Subcutaneous abdominal adipose tissue (tissue), 5 donors: Measurements from ENCODE around the gene FATE1.
A peak's percentile ranks its signal among the peaks of the same experiment; 100 is the strongest.
"Not testable (repeated sequence)": the region's sequence is repeated elsewhere in the genome, so short reads cannot be mapped to it uniquely, and the experiment has no call there.

Experiments used
- H3K27ac ChIP-seq: one replicate; pipeline ENCODE4 v1.7.0; 2013; ENCODE audit warnings: low read depth, mild to moderate bottlenecking, inconsistent platforms, low read length, moderate library complexity
- H3K27me3 ChIP-seq, 5 donors: one replicate each; pipeline ENCODE4 v1.7.0; 2013; ENCODE audit warnings: low read length in 5 of 5, inconsistent platforms in 1 of 5; ENCODE audit not compliant: control insufficient read depth in 5 of 5, insufficient read depth in 4 of 5
- H3K36me3 ChIP-seq, 5 donors: one replicate each; pipeline ENCODE4 v1.7.0; 2013; ENCODE audit warnings: low read length in 5 of 5; ENCODE audit not compliant: control insufficient read depth in 5 of 5, insufficient read depth in 5 of 5
- H3K4me1 ChIP-seq, 5 donors: one replicate each; pipeline ENCODE4 v1.7.0; 2013; ENCODE audit warnings: low read length in 5 of 5, mild to moderate bottlenecking in 3 of 5, moderate library complexity in 1 of 5; ENCODE audit not compliant: control insufficient read depth in 5 of 5, insufficient read depth in 5 of 5
- H3K4me3 ChIP-seq, 5 donors: one replicate each; pipeline ENCODE4 v1.7.0; 2013; ENCODE audit warnings: low read length in 5 of 5, low read depth in 1 of 5
- H3K9ac ChIP-seq, 5 donors: one replicate each; pipeline ENCODE4 v1.7.0; 2013; ENCODE audit warnings: low read length in 5 of 5, mild to moderate bottlenecking in 4 of 5, moderate library complexity in 3 of 5
- H3K9me3 ChIP-seq, 5 donors: one replicate each; pipeline ENCODE4 v1.7.0; 2013; ENCODE audit warnings: low read length in 5 of 5; ENCODE audit not compliant: control insufficient read depth in 5 of 5
- donor health status: healthy.
- donor health status: healthy.
- donor health status: healthy.
- donor health status: healthy.
- donor health status: healthy.

Gene FATE1

DNA sequence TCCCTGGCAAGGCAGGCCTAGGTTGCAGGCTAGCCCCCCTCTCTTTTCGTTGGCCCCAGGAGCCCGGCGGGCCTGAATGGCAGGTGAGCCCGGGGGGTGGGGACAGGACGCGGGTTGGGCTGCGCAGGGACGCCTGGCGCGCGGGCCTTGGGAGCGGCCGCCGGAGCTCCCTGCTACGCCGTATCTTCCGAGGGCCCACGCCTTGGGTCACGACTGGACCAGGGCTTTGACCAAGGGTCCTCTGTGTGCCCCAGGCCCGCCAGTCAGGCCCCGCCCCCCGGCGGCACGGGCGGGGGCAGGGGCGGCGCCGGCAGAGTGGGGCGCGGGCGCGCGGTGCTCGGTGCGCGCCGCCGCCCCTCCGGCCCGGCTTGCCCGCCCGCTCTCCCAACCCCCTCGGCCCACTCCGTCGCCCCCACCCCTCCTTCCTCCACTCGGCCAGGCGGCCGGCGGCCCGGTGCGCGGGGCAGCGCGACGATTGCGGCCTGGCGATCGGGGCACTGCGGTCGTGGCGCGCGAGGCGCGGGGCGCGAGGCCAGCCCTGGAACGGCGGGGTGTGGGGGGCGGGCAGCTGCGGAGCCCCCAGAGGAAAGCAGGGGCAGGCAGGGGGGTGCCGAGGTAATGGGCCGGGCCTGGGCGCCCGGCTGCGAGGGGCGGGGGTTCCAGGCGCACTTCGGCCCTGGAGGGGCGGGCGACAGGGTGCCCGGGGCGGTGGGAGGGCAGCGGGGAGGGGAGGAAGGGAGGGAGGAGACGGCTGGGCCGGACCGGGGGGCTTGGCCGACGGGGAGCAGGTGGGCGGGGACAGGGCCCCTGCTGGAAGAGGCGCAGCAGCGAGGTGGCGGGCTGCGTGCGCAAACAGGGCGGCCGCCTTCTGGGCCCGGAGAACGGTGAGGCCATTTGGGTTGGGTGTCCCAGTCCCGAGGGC is 20.9 kb upstream of the FATE1 start, which contains the start of gene PRRG3:
Gene PRRG3 (plus strand): TSS at position 798 of the 922 bp plus-strand sequence. CDS start 3,357 bp downstream, outside the sequence.
- no peaks in the 10 kb centered on the region for H3K9me3 ChIP-seq
- peaks cover 0 to 7% (median 0%) of the 10 kb centered on the region in 5 donors for H3K4me1 ChIP-seq
- no peaks in the 10 kb centered on the region for H3K36me3 ChIP-seq
- peaks cover 9 to 28% (median 19%) of the 10 kb centered on the region in 5 donors for H3K27me3 ChIP-seq
- no peak within 1 kb of the TSS for H3K9ac ChIP-seq
- H3K27ac ChIP-seq: no peak within 1 kb of the TSS
- peak within 1 kb of the TSS in 3 of 5 donors; percentile 30 to 52 (median 44) for H3K4me3 ChIP-seq

DNA sequence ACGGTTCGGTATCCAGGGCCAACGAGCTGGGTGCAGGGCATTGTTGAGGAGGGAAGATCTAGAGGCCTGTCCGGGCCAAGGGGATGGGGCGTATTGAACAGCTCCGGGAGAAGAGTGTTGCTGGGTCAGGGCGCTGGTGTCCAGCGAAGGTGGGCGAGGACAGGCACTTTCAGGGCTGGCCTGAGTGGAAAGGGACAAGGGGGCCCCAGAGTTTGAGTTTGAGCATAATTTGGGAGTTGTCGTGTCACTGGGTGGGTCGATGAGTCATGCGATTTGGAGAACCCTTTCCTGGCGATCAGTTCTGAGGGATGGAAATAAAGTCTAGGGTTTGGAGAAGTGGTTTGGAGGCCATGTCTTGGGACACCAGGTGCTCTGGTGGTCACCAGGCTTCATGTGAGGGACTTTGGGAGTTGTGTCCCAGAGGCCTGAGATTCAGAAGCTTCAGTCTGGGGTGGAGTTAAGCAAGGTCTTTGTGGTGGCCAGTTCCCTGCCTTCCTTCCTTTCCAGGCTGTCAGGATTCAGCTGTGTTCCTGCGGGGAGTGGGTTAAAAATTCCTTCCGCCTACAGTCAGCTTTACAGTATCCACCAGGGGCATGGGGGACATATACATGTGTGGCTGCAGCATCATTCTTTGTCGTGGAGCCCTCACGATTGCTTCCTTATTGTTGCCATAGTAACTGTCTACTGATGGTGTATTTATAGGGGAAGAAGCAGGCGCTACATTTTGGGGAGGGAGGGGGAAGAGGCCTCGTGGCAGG is 20.1 kb upstream of the FATE1 start:
- H3K27ac ChIP-seq: no peak overlapping the region
- no peak overlapping the region for H3K9ac ChIP-seq
- H3K4me3 ChIP-seq: peak overlapping the region in 3 of 5 donors; percentile 30 to 52 (median 44)

DNA sequence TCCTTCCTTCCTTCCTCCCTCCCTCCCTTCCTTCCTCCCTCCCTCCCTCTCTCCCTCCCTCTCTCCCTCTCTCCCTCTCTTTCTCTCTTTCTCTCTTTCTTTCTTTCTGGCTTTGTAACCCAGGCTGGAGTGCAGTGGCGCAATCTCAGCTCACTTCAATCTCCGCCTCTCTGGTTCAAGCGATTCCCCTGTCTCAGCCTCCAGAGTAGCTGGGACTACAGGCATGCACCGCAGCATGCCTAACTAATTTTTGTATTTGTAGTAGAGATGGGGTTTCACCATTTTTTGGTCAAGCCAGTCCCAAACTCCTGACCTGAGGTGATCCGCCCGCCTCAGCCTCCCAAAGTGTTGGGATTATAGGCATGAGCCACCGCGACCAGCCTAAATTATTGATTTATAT is 18.8 kb upstream of the FATE1 start:
- not testable (repeated sequence) for H3K4me3 ChIP-seq, H3K9ac ChIP-seq, H3K4me1 ChIP-seq, H3K36me3 ChIP-seq, H3K27ac ChIP-seq, H3K9me3 ChIP-seq
- peaks cover 12 to 34% (median 22%) of the 10 kb centered on the region in 5 donors for H3K27me3 ChIP-seq

More for the DNA sequence above, 20.1 kb upstream of the FATE1 start:
- H3K27me3 ChIP-seq: peaks cover 12 to 30% (median 22%) of the 10 kb centered on the region in 5 donors
- no peaks in the 10 kb centered on the region for H3K9me3 ChIP-seq
- H3K4me1 ChIP-seq: peaks cover 0 to 7% (median 0%) of the 10 kb centered on the region in 5 donors
- no peaks in the 10 kb centered on the region for H3K36me3 ChIP-seq

DNA sequence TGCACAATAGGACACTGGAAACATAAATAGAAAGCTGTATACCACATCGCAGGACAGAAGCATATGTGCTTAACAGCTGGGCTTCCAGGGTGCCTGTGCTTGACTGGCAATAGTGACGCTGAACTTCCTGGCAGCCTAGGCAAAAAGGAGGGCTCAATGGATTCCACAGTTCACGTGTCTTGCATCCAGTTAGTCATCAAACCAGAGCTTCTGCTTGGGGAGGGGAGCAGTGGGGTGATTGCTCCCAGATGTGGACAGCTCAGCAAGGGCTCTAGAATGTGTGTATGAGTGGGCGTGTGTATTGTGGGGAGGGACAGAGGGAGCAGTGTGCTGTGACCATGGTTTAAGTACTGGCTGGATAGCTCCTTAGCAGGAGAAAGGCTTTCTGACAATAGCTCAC is 18.3 kb upstream of the FATE1 start:
- Histone ChIP-seq H3K9me3 (no peaks in the 10 kb centered on the region), H3K27ac (no peak overlapping the region), H3K4me3 (no peak overlapping the region), H3K27me3 (peaks cover 10 to 36% (median 22%) of the 10 kb centered on the region in 5 donors), H3K4me1 (peaks cover 0 to 7% (median 0%) of the 10 kb centered on the region in 5 donors), H3K36me3 (no peaks in the 10 kb centered on the region), H3K9ac (no peak overlapping the region)

DNA sequence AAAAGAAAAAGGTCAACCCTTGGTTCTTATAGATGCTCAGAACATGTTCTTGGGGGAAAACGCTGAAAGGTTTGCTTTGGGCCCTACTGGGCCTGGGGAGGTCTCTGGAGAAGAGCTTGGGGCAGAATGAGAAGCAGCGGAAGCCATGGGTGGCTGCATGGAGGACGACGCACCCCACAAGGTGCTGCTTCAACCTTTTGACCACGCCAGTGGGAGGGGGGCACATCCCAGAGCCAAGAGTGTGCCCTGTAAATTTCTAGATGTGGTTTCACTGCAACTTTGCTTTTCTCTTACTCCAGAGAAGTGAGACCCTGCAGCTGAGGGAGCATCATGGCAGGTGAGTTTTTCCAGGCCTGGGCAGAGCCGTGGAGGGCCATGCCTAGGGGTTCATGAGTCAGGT is 17.4 kb upstream of the FATE1 start:
- Histone ChIP-seq H3K9me3 (no peaks in the 10 kb centered on the region), H3K4me3 (no peak overlapping the region), H3K36me3 (no peaks in the 10 kb centered on the region), H3K27ac (no peak overlapping the region), H3K9ac (no peak overlapping the region), H3K27me3 (peaks cover 9 to 34% (median 22%) of the 10 kb centered on the region in 5 donors), H3K4me1 (peaks cover 0 to 15% (median 6%) of the 10 kb centered on the region in 5 donors)

DNA sequence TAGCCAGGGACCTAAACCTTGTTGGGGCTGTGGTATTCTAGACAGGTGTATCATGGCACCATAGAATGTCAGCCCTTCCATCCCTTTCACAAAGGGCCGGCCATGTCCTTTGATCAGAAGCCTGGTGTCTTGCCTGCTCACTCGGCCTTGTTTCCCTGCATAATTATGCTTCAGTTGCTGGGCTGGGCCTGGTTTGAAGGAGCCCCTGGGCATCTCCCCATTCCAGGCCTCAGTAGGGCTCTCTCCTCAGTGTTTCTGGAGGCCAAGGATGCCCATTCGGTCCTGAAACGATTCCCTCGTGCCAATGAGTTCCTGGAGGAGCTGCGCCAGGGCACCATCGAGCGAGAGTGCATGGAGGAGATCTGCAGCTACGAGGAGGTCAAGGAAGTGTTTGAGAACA is 16.1 kb upstream of the FATE1 start:
- no peak overlapping the region for H3K4me3 ChIP-seq
- H3K36me3 ChIP-seq: no peaks in the 10 kb centered on the region
- no peaks in the 10 kb centered on the region for H3K9me3 ChIP-seq
- H3K9ac ChIP-seq: no peak overlapping the region
- H3K4me1 ChIP-seq: peaks cover 0 to 23% (median 11%) of the 10 kb centered on the region in 5 donors
- peaks cover 9 to 37% (median 16%) of the 10 kb centered on the region in 5 donors for H3K27me3 ChIP-seq
- H3K27ac ChIP-seq: no peak overlapping the region

DNA sequence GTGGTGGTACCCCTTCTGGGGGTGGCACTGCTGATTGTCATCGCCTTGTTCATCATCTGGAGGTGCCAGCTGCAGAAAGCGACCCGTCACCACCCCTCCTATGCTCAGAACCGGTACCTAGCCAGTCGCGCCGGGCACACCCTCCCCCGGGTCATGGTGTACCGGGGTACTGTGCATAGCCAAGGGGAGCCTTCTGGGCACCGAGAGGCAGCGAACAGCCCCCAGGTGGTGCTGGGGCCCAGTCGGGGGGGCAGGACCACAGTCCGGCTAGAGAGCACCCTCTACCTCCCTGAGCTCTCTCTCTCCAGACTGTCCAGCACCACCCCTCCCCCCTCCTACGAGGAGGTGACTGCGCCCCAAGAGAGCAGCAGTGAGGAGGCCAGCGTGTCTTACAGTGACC is 15.3 kb upstream of the FATE1 start:
- Histone ChIP-seq H3K4me3 (no peak overlapping the region), H3K27ac (no peak overlapping the region), H3K36me3 (no peaks in the 10 kb centered on the region), H3K27me3 (peaks cover 9 to 38% (median 13%) of the 10 kb centered on the region in 5 donors), H3K9ac (no peak overlapping the region), H3K9me3 (no peaks in the 10 kb centered on the region), H3K4me1 (peaks cover 0 to 22% (median 11%) of the 10 kb centered on the region in 5 donors)

DNA sequence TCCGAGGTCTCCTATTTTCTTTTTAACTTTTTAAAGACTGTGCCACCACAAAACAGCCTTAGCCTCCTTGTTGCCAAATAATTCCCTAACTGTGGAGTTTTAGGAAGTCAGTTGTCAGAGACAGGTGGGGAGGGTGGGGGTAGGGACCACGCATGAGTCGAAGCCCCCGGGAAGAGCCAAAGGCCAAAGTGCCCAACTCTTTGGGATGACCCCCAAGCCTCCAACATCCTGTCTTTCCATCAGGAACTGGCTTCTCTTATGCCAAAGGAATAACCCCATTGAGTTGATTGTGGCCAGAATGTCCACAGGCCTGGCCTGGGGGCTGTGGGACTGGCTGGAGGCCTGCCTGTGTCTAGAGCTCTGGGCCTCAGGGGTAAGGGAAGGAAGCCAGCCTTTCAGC is 14.8 kb upstream of the FATE1 start:
- Histone ChIP-seq H3K4me1 (peaks cover 0 to 17% (median 11%) of the 10 kb centered on the region in 5 donors), H3K36me3 (no peaks in the 10 kb centered on the region), H3K9me3 (no peaks in the 10 kb centered on the region), H3K27ac (no peak overlapping the region), H3K4me3 (no peak overlapping the region), H3K9ac (no peak overlapping the region), H3K27me3 (peaks cover 5 to 38% (median 9%) of the 10 kb centered on the region in 5 donors)

DNA sequence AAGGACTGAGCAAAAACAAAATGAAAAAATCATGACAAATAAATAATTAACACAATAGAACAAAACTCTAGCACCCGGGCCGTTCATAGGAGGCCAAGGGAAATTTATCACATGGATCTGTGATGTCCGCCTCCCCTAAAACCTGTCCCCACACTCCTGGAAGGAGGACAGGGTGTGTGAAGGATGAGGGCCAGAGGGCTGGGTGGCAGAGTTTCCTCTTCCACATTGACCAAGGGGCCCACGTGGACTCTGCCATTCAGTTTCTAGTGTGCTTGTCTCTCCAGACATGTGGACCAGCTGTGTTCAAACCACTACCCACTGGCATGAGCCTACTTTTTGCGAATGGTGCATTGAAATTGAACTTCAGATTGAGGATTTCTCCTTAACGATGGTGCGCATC is 14.3 kb upstream of the FATE1 start:
- no peaks in the 10 kb centered on the region for H3K9me3 ChIP-seq
- no peak overlapping the region for H3K27ac ChIP-seq
- no peak overlapping the region for H3K9ac ChIP-seq
- peaks cover 6 to 41% (median 10%) of the 10 kb centered on the region in 5 donors for H3K27me3 ChIP-seq
- no peaks in the 10 kb centered on the region for H3K36me3 ChIP-seq
- H3K4me3 ChIP-seq: no peak overlapping the region
- H3K4me1 ChIP-seq: peaks cover 0 to 16% (median 11%) of the 10 kb centered on the region in 5 donors
